Activated CD4-positive, alpha-beta T cell treated with anti-CD3 and anti-CD28 coated beads, Interleukin-2, amount 10 ng/mL, durations not matched to agents 24 days and 14 days (primary cell): ENCODE measurements around the gene CEP192. TPM values are rescaled to one million over a fixed set of nuclear protein-coding genes. Genes with fewer than 3 reads are reported as not detected.

Source experiments
- DNase-seq: peaks from one replicate; pipeline ENCODE4 v3.0.0; 2022
- H3K27ac Mint-ChIP-seq: one replicate; pipeline ENCODE4 v1.8.0; 2022; ENCODE audit warnings: mild to moderate bottlenecking, mixed read lengths
- H3K27me3 Mint-ChIP-seq: one replicate; pipeline ENCODE4 v1.8.0; 2022; ENCODE audit warnings: mixed read lengths
- H3K36me3 Mint-ChIP-seq: one replicate; pipeline ENCODE4 v1.8.0; 2022; ENCODE audit warnings: low read depth, mild to moderate bottlenecking, mixed read lengths
- H3K4me1 Mint-ChIP-seq: one replicate; pipeline ENCODE4 v1.8.0; 2021; ENCODE audit warnings: mixed read lengths
- H3K4me3 Mint-ChIP-seq: one replicate; pipeline ENCODE4 v1.8.0; 2022; ENCODE audit warnings: mild to moderate bottlenecking, moderate library complexity, mixed read lengths
- H3K9me3 Mint-ChIP-seq: one replicate; pipeline ENCODE4 v1.8.0; 2021; ENCODE audit warnings: mixed read lengths
- intact Hi-C: fragments of 100-400 bp; cut with micrococcal nuclease; formaldehyde crosslinking; loops from one replicate; pipeline ENCODE4 v1.15.1; 2023
- total RNA-seq: library from RNA; stranded (reverse); gene quantifications from 2 replicates; pipeline ENCODE4 v1.2.3, GENCODE V29; 2022

The CEP192 gene
- total RNA-seq, 1 donor from 2014 or later = 34.7 TPM

- H3K9me3 Mint-ChIP-seq = no peaks in the 10 kb centered on the region
These were observed 146.7 kb downstream of the CEP192 start for GRCh38 chr18:13137670-13138419.

GRCh38 chr18:13138420-13139139 lies 147.4 kb downstream of the CEP192 start:
- intact Hi-C loops = loop anchor here (1.0 to 5.0 kb wide), 2 partner anchors 147 to 191 kb away; partner anchors contain the start of genes CEP192 and SEH1L
- Mint-ChIP-seq H3K27me3 (peaks cover 14% of the 10 kb centered on the region), H3K36me3 (peaks cover 5% of the 10 kb centered on the region), H3K9me3 (no peaks in the 10 kb centered on the region), H3K4me1 (peaks cover 15% of the 10 kb centered on the region), H3K27ac (peak overlapping the region; percentile 93), H3K4me3 (peak overlapping the region; percentile 99)
- peak; percentile 61 for DNase-seq

More at GRCh38 chr18:13137670-13138419, 146.7 kb downstream of the CEP192 start:
- DNase-seq = peak; percentile 93
- Mint-ChIP-seq H3K4me3 (peak overlapping the region; percentile 99), H3K27me3 (peaks cover 14% of the 10 kb centered on the region), H3K27ac (peak overlapping the region; percentile 93), H3K36me3 (peaks cover 3% of the 10 kb centered on the region), H3K4me1 (peaks cover 15% of the 10 kb centered on the region)
- intact Hi-C loops = loop anchor here (1.0 to 5.0 kb wide), 2 partner anchors 147 to 191 kb away; partner anchors contain the start of genes CEP192 and SEH1L

GRCh38 chr18:13139885-13140450 lies 148.8 kb downstream of the CEP192 start:
- peaks cover 15% of the 10 kb centered on the region for H3K4me1 Mint-ChIP-seq
- intact Hi-C loops = loop anchor here (5.0 kb wide), 1 partner anchor 193 kb away; the partner anchor contains the start of gene SEH1L
- H3K27ac Mint-ChIP-seq = no peak overlapping the region
- H3K4me3 Mint-ChIP-seq = no peak overlapping the region
- DNase-seq = no peak
- H3K9me3 Mint-ChIP-seq = no peaks in the 10 kb centered on the region
- peaks cover 6% of the 10 kb centered on the region for H3K36me3 Mint-ChIP-seq
- peaks cover 14% of the 10 kb centered on the region for H3K27me3 Mint-ChIP-seq

GRCh38 chr18:13141209-13141608 lies 150.0 kb downstream of the CEP192 start:
- peaks cover 15% of the 10 kb centered on the region for H3K4me1 Mint-ChIP-seq
- peaks cover 9% of the 10 kb centered on the region for H3K27me3 Mint-ChIP-seq
- peaks cover 6% of the 10 kb centered on the region for H3K36me3 Mint-ChIP-seq
- H3K27ac Mint-ChIP-seq = no peak overlapping the region
- intact Hi-C loops = no loop called here
- no peaks in the 10 kb centered on the region for H3K9me3 Mint-ChIP-seq
- H3K4me3 Mint-ChIP-seq = no peak overlapping the region
- DNase-seq = no peak

- peaks cover 22% of the 10 kb centered on the region for H3K27me3 Mint-ChIP-seq
- H3K9me3 Mint-ChIP-seq = no peaks in the 10 kb centered on the region
- no peaks in the 10 kb centered on the region for H3K4me1 Mint-ChIP-seq
- no peak overlapping the region for H3K27ac Mint-ChIP-seq
- peaks cover 3% of the 10 kb centered on the region for H3K36me3 Mint-ChIP-seq
- intact Hi-C loops = no loop called here
- no peak overlapping the region for H3K4me3 Mint-ChIP-seq
- DNase-seq = no peak
These were observed 154.6 kb downstream of the CEP192 start for GRCh38 chr18:13145636-13146190.

GRCh38 chr18:13147130-13147529 lies 156.0 kb downstream of the CEP192 start:
- Mint-ChIP-seq H3K4me3 (no peak overlapping the region), H3K9me3 (no peaks in the 10 kb centered on the region), H3K4me1 (no peaks in the 10 kb centered on the region), H3K27ac (no peak overlapping the region), H3K27me3 (peaks cover 24% of the 10 kb centered on the region), H3K36me3 (peaks cover 3% of the 10 kb centered on the region)
- DNase-seq = no peak
- intact Hi-C loops = no loop called here

GRCh38 chr18:13151656-13152055 lies 160.5 kb downstream of the CEP192 start:
- Mint-ChIP-seq H3K27me3 (peaks cover 30% of the 10 kb centered on the region), H3K4me3 (no peak overlapping the region), H3K36me3 (no peaks in the 10 kb centered on the region), H3K27ac (no peak overlapping the region), H3K9me3 (peaks cover 13% of the 10 kb centered on the region), H3K4me1 (no peaks in the 10 kb centered on the region)
- intact Hi-C loops = no loop called here
- DNase-seq = no peak

GRCh38 chr18:13158428-13158827 lies 167.3 kb downstream of the CEP192 start:
- Mint-ChIP-seq H3K36me3 (peaks cover 9% of the 10 kb centered on the region), H3K9me3 (peaks cover 13% of the 10 kb centered on the region)
- DNase-seq = no peak

GRCh38 chr18:13159579-13159978 lies 168.4 kb downstream of the CEP192 start:
- Mint-ChIP-seq H3K27ac (no peak overlapping the region), H3K4me3 (no peak overlapping the region), H3K27me3 (peaks cover 9% of the 10 kb centered on the region), H3K36me3 (peaks cover 9% of the 10 kb centered on the region), H3K4me1 (peaks cover 3% of the 10 kb centered on the region), H3K9me3 (peaks cover 13% of the 10 kb centered on the region)
- DNase-seq = peak; percentile 86
- intact Hi-C loops = loop anchor here (5.0 kb wide), 2 partner anchors 157 to 432 kb away; no protein-coding TSS in a partner anchor

More at GRCh38 chr18:13158428-13158827, 167.3 kb downstream of the CEP192 start:
- intact Hi-C loops = loop anchor here (5.0 kb wide), 2 partner anchors 156 to 431 kb away; no protein-coding TSS in a partner anchor
- Mint-ChIP-seq H3K27me3 (peaks cover 10% of the 10 kb centered on the region), H3K4me3 (no peak overlapping the region), H3K4me1 (peaks cover 3% of the 10 kb centered on the region), H3K27ac (no peak overlapping the region)

- no peak for DNase-seq
- H3K4me1 Mint-ChIP-seq = peaks cover 3% of the 10 kb centered on the region
- peaks cover 9% of the 10 kb centered on the region for H3K36me3 Mint-ChIP-seq
- H3K27ac Mint-ChIP-seq = no peak overlapping the region
- intact Hi-C loops = no loop called here
- H3K27me3 Mint-ChIP-seq = peaks cover 1% of the 10 kb centered on the region
- peaks cover 2% of the 10 kb centered on the region for H3K9me3 Mint-ChIP-seq
- no peak overlapping the region for H3K4me3 Mint-ChIP-seq
These were observed 170.2 kb downstream of the CEP192 start for GRCh38 chr18:13161276-13161899.

GRCh38 chr18:13163167-13163927 lies 172.2 kb downstream of the CEP192 start:
- DNase-seq = no peak
- peaks cover 6% of the 10 kb centered on the region for H3K36me3 Mint-ChIP-seq
- peaks cover 3% of the 10 kb centered on the region for H3K4me1 Mint-ChIP-seq
- peaks cover 12% of the 10 kb centered on the region for H3K27me3 Mint-ChIP-seq
- H3K27ac Mint-ChIP-seq = no peak overlapping the region
- peaks cover 9% of the 10 kb centered on the region for H3K9me3 Mint-ChIP-seq
- intact Hi-C loops = no loop called here
- H3K4me3 Mint-ChIP-seq = no peak overlapping the region

- H3K27me3 Mint-ChIP-seq = peaks cover 21% of the 10 kb centered on the region
- H3K9me3 Mint-ChIP-seq = peaks cover 9% of the 10 kb centered on the region
- no peak for DNase-seq
- H3K27ac Mint-ChIP-seq = no peak overlapping the region
- peaks cover 1% of the 10 kb centered on the region for H3K4me1 Mint-ChIP-seq
- intact Hi-C loops = no loop called here
- peaks cover 3% of the 10 kb centered on the region for H3K36me3 Mint-ChIP-seq
- no peak overlapping the region for H3K4me3 Mint-ChIP-seq
These were observed 173.2 kb downstream of the CEP192 start for GRCh38 chr18:13164406-13164805.
